Effector CD4-positive, alpha-beta T cell (primary cell): ENCODE data around the gene C2CD5.
"Not testable (repeated sequence)": the region's sequence is repeated elsewhere in the genome, so short reads cannot be mapped to it uniquely, and the experiment has no call there.

Source experiments
- DNase-seq: peaks from one replicate; pipeline ENCODE4 v3.0.0-alpha.2; 2020
- total RNA-seq: gene quantifications from one replicate; lab custom pipeline; 2026; lab: John Stamatoyannopoulos, UW

Gene C2CD5, protein sequence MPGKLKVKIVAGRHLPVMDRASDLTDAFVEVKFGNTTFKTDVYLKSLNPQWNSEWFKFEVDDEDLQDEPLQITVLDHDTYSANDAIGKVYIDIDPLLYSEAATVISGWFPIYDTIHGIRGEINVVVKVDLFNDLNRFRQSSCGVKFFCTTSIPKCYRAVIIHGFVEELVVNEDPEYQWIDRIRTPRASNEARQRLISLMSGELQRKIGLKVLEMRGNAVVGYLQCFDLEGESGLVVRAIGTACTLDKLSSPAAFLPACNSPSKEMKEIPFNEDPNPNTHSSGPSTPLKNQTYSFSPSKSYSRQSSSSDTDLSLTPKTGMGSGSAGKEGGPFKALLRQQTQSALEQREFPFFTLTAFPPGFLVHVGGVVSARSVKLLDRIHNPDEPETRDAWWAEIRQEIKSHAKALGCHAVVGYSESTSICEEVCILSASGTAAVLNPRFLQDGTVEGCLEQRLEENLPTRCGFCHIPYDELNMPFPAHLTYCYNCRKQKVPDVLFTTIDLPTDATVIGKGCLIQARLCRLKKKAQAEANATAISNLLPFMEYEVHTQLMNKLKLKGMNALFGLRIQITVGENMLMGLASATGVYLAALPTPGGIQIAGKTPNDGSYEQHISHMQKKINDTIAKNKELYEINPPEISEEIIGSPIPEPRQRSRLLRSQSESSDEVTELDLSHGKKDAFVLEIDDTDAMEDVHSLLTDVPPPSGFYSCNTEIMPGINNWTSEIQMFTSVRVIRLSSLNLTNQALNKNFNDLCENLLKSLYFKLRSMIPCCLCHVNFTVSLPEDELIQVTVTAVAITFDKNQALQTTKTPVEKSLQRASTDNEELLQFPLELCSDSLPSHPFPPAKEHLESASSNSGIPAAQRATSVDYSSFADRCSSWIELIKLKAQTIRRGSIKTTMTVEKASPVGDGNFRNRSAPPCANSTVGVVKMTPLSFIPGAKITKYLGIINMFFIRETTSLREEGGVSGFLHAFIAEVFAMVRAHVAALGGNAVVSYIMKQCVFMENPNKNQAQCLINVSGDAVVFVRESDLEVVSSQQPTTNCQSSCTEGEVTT
- total RNA-seq, result 70.5 reads per million, percentile 76 among the genes with 10 or more reads in this experiment

DNA sequence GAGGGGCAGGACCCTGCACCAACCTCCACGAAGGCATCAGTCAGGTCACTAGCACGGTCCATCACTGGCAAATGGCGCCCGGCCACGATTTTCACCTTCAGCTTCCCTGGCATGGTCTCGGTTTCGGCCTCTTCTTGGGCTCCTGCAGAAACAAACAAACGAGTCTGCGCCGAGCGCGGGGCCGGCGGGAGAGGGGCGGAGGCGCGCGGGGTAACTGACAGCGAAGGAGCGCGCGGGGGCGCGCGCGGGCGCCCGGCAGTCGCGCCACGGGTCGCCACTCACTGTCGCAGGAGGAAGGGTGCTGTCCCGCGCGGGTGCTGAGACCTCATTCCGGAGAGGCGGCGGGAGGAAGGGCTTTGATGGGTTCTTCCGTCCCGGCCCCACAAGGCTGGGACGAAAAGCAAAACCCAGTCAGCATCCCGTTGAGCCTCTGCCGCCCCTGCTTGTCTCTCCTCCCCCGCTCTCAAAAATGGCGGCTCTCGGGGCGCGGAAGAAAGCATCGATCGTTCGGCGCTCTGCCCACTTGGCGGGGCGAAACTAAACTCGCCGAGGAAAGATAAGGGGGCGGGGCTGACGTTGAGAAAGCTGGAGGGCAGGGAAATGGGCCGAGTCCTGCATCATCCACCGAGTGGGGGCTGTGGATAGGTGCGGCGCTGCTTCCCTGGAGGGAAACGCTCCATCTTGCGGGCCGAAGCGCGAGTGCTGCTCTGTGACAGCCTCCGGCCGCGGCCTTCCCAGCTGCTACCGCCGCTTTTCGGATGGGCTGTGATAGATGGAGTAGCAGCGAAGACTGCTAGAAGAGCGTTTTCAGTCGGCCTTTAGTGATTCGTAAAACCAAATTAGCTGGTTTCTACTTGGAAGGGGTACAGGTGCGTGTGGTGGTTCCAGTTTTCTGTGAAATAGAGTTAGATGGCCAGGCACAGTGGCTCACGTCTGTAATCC is at the start of gene C2CD5:
Gene C2CD5 (minus strand): TSS at position 505 of the 942 bp plus-strand sequence. CDS start 392 bp downstream, at position 113.
- peak; percentile 89 for DNase-seq

DNA sequence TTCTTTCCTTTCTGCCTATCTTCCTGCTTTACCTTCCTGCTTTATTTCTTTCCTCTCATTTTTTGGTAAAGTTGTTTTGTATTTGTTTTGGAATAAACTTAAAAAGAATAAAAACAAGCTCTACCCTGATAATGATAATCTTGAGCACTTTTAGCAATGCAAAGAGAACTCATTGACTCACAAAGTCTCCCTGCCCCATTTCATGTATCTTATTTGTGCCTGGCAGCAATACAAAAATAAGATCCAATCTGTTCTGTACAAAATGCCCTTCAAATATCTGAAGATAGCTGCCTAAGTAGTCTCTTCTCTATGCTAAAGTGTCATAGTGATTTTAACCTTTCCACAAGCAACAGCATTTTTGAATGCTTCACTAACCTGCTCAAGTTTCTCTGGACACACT is 49.5 kb upstream of the C2CD5 start:
- no peak for DNase-seq

DNA sequence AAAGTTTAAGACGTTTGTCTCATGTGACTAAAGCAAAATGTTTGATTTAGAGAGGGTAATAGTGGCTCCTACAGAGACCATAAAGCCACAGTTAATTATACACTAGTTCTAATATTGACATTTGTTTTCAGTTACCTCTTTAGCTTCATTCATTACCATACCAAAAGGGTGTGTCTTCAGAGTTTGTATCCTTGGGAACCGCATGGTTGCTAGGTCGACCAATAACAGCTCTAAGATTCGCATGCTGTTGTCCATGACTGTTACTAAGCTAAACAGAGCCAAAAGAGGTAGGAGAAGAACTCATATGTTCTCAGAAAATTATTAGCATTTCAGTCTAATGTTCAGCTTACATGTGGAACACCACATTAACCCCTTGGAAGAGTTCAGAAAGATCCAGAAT is 44.5 kb upstream of the C2CD5 start:
- DNase-seq, result no peak

DNA sequence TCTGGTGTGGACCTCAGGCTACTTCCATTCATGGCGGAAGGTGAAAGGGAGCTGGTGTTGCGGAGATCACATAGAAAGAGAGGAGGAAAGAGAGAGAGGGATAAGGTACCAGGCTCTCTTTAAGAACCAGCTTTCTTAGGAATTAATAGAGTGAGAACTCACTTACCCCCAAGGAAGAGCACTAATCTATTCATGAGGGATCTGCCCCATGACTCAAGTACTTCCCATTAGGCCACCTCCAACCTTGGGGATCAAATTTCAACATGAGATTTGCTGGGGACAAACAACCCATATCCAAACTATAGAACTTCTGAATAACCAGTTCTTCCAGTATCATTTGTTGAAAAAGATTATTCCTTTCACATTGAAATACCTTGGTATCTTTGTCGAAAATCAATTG is 34.0 kb upstream of the C2CD5 start:
- no peak for DNase-seq

DNA sequence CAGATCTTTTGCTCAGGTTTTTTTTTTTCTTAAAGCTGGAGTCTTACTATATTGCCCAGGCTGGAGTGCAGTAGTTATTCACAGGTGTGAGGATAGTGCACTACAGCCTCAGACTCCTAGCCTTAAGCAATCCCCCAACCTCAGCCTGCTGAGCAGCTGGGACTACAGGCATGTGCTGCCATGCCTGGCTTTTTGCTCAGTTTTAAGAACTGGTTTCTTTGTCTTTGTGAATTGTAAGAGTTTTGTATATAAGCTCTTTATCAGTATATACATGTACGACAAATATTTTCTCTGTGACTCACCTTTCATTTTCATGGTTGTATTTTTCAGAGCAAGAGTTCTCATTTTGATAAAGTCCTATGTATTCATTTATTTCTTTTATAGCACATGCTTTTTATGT is 33.3 kb upstream of the C2CD5 start:
- no peak for DNase-seq

DNA sequence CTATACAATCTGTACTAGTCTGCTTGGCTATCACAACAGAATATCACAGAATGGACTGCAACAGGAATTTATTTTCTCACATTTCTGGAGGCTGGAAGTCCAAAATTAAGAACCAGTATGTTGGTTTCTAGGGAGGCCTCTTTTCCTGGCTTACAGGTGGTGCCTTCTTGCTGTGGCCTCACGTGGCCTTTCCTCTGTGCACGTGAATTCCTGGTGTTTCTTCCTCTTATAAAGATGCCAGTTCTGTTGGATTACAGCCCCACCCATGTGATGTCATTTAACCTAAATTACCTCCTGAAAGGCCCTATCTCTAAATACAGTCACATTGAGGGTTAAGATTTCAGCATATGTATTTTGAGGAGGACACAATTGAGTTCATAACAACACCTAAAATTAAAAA is 32.1 kb upstream of the C2CD5 start:
- DNase-seq, result no peak

DNA sequence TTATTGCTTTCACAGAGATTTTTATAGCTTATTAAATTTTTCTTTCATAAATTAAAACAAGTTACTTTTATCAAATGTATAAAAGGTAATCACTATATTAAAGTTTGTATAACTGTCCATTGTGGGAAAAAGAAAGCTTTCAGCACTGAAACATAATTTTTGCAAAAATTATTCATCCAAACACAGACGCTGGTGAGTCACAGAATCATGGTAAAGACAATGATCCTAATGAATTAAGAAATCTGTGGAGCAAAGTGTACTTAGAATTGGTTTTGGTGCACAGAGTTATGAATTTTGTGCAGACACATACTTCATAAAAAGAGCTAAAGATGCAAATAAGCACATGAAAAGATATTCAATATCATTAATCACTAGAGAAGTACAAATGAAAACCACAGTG is 31.7 kb upstream of the C2CD5 start:
- DNase-seq, result no peak

DNA sequence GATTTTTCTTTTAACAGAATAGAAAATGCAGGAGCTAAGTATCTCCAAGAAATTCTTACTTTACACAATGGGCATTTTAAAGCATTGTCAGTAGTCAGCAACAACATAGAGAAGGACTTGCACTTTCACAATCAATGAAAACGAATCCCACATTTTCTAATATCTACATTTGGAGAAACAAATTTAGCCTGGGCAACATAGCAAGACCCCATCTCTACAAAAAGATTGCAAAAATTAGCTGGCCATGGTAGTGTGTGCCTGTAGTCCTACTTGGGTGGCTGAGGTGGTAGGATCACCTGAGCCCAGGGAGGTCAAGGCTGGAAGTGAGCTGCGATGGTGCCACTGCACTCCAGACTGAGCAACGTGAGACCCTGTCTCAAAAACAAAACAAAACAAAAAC is 30.6 kb upstream of the C2CD5 start:
- no peak for DNase-seq

DNA sequence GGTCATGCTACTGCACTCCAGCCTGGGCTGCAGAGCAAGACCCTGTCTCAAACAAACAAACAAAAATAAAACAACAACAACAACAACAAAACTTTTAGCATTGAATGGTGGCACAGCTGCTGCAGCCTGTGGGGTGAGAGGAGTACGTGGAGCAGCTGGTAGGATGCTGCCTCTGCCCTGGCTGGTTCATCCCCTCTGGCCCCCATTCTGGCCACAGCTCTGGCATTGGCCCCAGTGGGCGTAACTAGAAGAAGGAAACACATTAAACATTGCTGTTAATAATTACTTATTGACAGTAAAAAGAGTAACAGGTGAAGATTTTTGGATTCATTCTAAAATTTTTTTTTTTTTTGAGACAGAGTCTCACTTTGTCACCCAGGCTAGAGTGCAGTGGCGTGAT is 28.8 kb upstream of the C2CD5 start:
- DNase-seq, result no peak

DNA sequence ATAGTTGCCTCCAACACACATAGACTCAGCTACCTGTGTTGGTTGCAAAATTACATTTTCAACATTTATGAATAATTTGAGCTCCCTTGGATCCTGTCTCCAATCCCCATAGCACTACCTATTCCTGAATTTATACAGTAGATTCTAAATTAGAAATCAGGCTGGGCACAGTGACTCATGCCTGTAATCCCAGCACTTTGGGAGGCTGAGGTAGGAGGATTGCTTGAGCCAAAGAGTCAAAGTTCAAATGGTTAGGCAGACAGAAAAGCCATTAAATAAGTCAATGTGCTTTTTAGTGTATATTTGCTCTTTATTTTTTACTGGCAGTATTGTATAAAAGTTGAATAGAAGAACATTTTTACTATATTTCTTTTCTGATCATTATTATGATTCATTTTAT is 24.9 kb upstream of the C2CD5 start:
- no peak for DNase-seq

DNA sequence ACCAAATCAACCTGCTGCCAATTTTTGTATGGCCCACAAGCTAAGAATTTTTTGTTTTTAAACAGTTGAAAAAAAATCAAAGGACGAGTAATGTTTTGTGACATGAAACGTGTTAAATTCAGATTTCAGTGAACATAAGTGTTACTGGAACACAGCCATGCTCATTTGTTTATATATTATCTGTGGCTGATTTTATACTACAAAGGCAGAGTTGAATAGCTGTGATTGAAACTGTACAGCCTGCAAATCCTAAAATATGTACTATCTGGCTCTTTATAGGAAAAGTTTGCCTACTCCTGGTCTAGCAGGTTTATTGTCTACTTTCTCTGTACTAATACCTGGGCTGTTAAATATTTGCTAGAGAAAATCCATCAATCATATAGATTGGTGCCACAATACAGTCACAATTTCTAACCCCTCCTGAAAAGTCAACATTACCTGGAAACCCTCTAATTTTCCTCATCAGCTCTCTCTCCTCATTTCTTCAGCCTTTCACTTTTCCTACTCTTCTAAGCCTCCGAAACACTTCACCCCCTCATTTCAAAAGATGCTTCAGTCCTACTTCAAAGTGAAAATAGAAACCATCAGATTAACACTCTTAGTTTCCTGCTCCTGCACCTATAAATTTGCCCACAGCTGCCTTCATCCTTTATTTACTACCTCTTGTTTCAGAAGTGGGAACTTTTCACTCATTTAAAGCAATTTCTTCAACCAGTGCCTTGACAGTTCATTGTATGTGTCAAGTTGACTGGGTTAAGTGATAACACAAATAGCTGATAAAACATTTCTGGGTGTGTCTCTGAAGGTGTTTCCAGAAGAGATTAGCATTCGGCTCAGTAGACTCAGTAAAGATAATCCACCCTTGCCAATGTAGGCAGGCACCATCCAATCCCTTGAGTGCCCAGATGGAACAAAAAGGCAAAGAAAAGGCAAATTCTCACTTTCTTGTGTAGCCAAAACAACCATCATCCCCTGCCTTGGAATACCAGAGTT is 18.0 kb upstream of the C2CD5 start:
- no peak for DNase-seq

DNA sequence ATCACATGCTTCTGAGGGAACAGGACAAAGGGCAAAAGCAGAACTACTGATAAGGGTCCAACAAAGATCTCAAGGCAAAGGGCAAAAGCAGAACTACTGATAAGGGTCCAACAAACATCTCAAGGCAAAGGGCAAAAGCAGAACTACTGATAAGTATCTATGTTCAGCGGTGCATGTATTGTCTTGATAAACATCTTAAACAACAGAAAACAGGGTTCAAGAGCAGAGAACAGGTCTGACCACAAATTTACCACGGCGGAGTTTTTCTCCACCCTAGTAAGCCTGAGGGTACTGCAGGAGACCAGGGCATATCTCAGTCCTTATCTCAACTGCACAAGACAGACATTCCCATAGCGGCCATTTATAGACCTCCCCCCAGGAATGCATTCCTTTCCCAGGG is 10.4 kb upstream of the C2CD5 start:
- not testable (repeated sequence) for DNase-seq

DNA sequence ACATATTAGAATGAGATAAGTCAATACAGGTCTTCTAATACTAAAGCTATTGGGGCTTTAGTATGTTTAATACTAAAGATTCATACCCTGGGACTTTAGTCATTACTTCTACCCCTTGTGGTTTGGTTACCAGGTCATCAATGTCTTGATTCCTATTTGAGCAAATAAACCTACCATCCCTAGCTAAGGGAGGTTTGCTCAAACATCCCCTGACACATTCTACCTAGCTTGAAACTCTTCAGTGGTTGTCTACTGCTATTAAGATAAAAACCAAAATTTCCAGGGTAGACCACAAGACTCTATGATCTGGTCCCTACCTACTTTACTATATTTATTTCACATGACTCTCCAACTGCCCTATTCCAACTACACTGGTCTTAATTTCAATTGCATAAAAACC is 7.3 kb upstream of the C2CD5 start:
- no peak for DNase-seq

DNA sequence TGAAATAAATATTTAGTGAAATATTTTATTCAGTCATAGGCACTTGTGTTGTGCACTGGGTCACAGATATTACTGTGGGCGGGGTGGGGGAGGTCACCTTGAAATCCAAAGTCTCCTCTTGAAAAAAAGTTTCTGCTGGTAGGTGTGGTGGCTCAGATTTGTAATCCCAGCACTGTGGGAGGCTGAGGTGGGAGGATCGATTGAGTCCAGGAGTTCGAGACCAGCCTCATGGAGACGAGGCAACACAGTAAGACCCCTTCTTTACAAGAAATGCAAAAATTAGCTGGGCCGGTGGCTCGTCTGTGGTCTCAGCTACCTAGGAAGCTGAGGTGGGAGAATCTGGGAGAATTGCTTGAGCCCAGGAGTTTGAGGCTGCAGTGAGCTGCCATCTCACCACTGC is 913 bp upstream of the C2CD5 start:
- DNase-seq, result no peak

DNA sequence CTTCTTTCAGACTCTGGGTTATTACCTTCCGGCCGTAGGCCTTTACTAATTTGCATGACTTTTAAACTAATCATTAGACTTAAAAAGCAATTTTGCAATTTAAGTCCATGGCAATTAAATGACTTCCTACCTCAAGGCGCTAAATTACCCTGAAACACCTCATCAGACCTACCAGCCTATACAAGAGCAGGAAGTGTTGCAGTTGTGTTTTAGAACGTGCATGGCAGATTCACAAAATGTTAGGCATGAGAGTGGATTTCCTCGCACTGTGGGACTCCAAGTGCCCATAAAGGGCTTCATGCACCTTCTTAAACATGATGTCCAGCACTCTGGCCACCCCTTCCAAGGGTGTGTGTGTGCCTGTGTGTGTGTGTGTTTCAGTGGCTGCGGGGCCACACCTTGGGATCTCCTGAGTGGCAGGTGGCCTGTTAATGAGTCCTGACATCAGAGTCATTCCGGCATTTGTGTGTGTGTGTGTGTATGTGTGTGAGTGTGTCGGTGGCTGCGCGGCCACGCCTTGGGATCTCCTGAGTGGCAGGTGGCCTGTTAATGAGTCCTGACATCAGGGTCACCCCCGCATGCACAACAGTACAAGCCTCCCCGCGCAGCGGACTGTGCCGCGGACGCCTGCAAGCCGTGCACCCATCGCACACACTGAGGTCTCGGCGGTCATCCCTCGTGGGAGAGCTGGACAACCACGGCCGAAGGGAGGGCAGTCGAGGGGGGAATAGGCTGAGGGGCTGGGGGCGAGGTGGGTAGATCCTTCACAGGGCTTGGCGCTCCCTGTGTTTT is 900 bp downstream of the C2CD5 start:
- DNase-seq, result peak; percentile 29

DNA sequence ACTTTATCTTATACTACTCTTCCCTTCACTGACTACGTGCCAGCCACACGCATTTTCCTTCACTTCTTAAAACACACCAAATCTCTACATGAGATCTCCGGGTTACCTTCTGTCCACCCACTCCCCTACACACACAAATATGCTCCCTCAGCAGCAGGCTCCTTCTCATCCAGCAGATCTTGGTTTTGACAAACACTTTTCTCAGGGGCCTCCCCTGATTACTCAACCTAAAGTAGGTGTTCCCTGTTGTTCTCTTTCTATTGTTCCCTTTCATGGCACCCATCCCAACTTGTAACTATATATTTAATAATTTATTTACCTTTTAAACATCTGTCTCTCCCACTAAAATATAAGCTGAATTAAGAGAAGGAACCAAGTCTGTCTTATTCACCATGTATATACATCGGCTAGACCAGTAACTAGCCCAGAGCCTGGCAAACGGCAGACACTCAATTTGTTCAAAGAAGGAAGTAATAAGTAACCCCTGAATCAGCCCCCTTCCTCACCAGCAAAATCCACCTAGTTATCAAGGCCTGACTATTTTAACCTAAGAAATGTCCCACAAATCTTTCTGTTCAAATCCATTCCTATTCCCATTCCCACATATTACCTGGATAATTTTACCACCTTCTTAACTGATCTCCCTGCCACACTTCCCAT is 2.7 kb downstream of the C2CD5 start:
- DNase-seq, result no peak

DNA sequence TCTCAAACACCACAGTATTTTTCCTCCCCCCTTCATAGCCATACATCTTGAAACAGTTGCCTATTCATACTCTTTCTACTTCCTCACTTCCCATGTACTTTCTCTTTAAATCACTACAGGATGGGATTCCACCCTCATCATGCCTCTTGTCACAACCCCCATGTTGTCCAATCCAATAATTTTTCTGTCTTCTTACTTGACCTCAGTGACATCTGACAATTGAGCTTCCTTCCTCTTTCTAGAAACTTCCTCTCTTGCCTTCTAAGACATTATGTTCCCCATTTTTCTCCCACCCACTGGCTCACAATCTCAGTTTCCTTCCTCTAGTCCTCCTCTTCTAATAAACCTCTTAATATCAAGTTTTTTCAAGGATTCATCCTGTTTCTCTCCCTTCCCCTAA is 5.3 kb downstream of the C2CD5 start:
- no peak for DNase-seq

DNA sequence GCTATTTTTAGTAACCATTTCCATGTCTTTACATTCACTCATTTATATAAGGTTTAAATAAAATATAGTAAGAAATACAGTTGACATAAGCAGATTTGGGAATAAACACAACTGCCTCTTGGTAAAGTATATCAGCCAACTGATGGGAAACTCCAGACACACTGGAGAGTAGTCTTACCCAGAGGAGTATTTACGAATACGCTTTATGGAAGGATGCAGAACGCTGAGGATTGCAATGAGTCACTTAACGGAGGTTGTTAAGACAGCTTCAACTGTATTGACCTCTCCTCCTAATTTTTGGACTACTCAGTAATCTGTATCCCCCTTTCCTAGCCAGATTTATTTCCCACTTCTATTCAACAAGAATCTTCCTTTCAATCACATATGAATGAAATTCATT is 6.0 kb downstream of the C2CD5 start:
- DNase-seq, result no peak

DNA sequence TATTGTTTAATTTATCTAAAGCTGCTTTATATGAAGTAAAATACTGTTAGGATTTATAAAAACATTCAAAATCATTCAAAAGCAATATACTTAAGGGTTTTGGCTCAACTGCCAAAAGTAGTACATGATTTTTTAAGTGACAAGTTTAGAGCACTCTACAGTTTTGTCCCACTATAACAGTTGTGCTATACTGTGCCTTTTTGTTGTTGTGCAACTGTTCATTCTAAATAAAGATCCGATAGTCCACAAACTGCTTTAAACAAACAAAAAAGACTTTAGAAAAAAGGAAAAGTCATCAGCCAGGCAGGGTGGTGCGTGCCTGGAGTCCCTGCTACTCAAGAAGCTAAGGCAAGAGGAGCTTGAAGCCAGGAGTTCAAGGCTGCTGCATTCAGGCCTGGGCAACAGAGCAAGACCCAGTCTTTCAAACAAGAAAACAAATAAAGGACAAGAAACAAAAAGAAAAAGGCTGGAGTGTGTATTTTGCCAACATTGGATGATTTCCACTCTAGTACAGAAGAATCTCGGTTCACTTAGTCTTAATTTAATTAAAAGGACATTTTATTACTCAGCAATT is 7.3 kb downstream of the C2CD5 start:
- DNase-seq, result no peak
